Measurements from ENCODE around the gene ODAPH.

DNA sequence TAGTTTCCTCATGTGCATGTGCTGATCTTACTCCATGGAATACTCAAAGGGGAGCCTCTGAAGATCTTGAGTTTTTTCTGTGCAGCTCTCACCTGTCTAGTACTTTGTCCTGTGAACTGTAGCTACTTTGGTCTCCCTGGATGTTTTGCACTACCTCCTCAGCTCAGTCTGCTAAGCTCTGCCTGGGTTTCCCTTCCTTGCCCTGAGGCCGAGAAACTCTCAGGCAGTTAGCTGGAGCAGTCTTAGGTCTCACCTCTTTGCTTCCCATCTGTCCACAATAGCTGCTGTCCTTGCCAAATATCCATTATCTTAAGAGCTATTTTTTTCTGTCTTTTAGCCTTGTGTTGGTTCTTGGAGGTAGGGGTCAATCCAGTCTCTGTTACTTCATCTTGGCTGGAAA, 30.0 kb upstream of the ODAPH start:
- TF ChIP-seq, protein P1, sequence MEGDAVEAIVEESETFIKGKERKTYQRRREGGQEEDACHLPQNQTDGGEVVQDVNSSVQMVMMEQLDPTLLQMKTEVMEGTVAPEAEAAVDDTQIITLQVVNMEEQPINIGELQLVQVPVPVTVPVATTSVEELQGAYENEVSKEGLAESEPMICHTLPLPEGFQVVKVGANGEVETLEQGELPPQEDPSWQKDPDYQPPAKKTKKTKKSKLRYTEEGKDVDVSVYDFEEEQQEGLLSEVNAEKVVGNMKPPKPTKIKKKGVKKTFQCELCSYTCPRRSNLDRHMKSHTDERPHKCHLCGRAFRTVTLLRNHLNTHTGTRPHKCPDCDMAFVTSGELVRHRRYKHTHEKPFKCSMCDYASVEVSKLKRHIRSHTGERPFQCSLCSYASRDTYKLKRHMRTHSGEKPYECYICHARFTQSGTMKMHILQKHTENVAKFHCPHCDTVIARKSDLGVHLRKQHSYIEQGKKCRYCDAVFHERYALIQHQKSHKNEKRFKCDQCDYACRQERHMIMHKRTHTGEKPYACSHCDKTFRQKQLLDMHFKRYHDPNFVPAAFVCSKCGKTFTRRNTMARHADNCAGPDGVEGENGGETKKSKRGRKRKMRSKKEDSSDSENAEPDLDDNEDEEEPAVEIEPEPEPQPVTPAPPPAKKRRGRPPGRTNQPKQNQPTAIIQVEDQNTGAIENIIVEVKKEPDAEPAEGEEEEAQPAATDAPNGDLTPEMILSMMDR (conservative IDR thresholded peaks at IDR 0.05 in 1 of 2, IDR thresholded peaks at IDR 0.05 in 1 of 2; ENCODE audit: low read depth in 1 of 2, low read length in 2 of 2) = no peak
- no peak for TF ChIP-seq EZH2 (IDR thresholded peaks at IDR 0.05; ENCODE audit: low read length, missing control alignments)
